ENCODE results near the gene SNORC.

The SNORC gene

DNA sequence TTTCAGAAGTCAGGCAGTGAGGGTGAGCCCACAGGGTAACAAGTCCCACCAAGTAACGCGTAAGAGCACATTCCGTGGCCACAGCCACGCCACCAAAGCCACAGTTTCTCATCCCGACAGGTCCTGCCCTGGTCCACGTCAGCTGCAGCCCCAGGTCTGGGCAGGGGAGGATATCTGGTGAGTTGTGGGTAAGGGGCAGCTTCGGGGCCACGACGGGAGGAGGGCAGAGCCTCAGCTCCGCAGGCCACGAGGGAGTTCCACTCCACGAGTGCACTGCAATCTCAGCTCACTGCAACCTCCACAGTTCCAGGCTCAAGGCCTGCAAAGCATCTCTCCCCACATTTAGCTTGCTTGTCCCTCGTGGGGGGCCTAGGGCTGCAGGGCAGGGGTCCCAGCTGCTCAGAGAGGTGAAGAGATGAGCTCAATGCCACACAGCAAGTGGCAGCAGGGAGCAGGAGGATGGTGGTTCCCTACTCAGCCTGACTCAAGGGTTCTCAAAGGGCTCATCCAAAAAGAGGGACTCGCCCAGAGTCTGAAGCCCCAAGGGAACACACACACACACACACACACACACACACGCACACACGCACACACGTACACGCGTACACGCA, 12.5 kb downstream of the SNORC start:
- no peak for DNase-seq (ENCODE audit: low spot score)

DNA sequence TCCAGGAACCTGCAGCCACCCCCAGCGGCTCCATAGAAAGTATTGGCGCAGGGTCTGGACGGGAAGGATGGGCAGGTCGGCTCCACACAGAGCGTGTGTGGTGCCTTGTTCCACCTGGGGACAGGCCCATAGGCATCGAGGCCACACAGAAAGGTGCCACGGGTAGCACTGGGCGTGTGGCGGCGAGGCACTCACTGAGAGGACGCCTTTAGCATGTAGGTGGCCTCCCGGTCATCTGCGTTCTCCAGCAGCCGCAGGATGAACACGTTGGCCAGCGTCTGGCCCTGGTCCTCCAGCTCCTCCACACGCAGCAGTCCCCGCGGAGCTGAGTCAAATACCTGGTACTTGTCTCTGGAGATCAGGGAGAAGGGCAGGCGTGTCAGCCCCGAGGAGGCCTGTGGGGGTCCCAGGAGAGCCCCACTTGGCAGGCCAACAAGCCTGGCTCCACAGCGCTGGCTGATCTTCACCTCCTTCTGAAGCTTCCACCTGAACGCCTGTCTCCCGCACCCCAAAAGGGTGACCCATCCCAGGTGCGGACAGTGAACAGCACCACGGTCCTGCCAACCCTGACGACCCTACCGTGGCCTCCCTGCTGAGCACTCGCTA, 13.2 kb downstream of the SNORC start:
- DNase-seq (ENCODE audit: low spot score): no peak

DNA sequence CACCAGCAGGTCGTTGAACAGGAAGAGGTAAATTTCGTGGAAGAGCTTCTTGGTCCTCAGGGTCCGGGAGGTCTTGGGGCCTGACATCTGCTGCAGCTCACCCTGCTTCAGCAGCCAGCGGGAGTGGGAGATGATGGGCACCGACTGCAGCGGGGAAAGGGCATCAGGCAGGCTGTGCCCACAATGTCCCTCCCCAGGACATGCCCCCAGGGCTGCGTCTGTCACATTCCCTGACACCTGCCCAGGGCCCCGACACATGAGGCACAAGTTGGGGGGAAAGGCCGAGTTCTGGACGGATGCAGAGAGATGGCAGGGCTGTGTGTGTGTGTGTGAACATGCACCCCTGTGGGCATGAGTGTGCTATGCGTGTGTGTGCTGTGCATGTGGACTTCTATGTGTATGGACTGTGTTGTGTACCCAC, 13.9 kb downstream of the SNORC start:
- DNase-seq (ENCODE audit: low spot score): no peak

DNA sequence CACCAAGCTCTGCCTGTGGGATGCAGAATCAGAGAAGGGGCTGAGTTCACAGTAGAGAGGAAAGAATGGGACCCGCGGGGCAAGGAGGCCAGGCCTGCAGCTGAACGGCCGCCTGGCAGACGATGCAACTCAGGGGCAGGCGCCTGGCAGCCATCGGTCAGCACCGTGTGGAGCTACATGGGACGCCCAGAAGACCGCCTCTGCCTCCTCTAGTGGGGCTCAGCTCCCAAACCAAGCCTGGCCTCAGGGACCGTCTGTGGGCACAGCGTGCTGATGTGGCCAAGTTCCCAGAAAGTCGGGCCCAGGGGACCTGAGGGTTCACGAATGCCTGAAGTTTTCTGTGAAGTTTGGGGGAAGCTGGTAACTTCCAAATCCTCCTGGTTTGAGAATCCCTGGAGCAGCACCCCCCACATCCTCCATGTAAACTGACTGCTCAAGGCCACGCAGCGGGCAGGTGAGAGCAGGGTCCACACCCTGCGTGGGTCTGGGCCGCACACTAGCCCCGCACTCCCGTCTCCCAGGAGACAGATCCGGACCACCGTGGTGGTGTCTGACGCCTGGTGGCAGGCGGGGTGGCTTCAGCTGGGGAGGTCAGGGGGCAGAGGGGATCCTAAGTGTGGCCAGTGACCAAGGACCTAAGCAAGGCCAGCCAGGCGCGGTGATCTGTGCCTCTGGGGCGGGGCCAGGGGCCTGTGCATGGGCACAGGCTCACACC, 14.6 kb downstream of the SNORC start:
- no peak for DNase-seq (ENCODE audit: low spot score)

DNA sequence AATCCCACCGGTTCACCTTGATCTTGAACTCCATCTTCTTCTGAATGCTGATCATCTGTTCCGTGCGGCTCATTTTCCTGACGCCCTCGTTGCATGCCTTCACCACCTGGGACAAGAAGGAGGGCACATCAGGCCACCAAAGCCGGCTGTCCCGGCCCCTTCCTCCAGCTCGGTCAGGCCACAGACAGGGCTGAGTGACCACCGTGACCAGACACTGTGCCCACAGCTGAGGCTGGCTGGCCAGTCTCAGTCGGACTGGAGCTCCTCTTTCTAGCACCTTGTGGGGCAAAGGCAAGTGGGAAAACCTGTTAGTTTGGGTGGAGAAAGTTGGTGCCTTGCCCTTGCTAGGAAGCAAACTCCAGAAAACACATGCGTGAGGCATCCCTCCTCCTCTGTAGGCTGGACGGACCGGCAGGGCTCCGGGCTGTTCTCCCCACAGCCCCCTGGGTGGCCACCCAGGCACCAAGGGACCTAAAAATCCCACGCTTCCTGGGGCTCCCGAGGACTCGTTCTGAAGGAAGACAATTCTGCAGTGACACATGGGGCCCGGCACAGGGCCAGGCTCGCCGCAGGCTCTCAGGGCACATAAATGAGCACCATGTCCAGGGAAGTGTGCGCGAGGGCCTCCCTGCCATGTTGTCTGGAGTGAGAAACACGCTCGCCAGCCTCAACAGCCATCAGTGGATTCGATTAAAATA, 15.3 kb downstream of the SNORC start:
- no peak for DNase-seq (ENCODE audit: low spot score)

DNA sequence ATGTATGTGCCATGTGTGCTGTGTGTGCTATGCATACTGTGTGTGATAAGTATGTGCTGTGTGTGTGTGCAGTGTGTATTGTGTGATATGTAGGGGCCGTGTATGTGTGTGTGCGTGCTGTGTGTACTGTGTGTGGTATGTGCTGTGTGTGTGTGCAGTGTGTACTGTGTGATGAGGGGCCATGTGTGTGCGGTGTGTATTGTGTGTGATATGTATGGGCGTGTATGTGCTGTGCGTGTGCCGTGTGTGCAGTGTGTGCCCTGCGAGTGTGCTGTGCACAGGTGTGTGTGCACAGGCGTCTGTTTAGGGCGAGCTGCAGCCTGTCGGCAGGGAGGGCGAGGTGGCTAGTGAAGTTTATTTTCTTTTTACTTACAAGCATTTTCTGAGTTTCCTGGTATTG, 16.1 kb downstream of the SNORC start:
- no peak for DNase-seq (ENCODE audit: low spot score)

DNA sequence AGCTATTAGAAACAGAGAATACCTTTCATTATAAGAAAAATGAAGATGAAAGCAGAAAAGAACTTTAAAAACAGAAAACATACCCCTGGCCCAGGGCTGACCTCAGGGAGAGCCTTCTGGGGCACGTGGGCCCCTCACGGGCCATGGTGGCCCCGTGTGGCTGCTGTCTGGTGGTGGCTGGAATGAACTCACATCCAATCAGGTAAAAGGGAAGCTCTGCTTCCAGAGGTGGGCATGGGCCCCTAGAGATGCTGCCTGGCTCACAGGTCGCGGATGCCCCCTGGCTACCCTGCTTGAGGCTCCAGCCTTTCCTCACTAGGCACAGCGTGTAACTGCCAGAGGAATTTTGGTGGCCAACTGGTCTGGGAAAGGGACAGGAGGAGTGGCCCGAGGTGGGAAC, 16.6 kb downstream of the SNORC start:
- DNase-seq (ENCODE audit: low spot score): no peak

DNA sequence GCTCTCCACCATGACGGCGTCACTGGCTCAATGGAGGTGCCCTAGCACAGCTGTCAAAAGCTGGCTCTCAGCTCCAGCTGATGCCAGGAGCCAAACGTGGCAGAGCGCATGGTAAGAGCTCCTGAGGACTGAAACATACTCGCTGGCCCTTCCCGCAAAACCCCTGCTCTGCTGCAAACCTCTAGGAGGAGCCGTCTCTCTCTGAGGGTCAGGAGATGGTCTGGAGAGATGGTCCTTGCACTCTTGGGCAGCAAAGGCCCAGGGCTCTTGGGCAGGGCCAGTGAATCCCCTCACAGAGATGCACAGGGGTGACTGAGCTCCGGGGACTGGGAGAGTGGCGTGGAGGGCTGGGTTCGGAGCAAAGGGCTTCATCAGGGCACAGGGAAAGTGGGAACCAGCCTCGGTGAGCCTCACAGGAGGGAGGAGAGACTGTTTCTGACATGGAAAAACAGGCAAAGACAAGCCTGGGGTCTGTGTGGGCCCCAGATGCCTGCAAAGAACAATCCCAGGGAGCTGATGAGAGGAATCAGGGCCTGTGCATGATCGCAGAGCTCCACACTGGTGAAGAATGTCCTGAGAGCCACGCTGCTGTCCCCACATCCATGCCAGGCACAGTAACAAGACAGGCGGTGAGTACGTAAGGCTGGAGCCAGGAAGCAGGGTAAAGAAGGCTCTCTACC, 17.2 kb downstream of the SNORC start:
- no peak for DNase-seq (ENCODE audit: low spot score)

DNA sequence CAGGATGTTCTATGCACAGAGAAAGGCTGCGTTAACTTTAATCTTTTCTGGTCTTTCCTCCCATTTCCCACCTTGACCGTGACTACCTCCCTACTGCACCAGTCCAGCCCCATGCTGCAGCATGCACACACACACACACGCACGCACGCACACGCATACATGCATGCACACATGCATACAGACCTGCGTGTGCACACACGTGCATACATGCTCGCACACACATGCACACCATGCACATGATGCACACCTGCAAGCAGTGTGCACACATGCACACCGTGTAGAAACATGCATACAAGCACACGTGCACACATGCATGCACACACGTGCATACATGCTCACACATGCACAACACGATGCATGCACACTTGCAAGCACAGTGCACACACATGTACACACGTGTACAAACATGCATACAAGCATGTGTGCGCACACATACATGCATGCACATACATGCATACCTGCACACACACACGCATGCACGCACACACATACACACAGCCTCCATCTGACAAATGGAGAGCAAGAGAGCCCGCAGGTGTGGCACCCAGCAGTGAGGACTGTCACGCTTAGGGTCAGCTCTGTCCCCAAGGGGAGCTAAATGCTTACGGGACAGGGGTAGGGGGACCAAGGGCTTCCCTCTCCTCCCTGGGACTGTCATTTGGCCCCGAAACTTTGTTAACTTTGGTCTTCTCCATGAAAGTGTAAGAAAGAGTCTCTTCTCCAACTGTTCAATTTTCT, 18.2 kb downstream of the SNORC start:
- no peak for DNase-seq (ENCODE audit: low spot score)

DNA sequence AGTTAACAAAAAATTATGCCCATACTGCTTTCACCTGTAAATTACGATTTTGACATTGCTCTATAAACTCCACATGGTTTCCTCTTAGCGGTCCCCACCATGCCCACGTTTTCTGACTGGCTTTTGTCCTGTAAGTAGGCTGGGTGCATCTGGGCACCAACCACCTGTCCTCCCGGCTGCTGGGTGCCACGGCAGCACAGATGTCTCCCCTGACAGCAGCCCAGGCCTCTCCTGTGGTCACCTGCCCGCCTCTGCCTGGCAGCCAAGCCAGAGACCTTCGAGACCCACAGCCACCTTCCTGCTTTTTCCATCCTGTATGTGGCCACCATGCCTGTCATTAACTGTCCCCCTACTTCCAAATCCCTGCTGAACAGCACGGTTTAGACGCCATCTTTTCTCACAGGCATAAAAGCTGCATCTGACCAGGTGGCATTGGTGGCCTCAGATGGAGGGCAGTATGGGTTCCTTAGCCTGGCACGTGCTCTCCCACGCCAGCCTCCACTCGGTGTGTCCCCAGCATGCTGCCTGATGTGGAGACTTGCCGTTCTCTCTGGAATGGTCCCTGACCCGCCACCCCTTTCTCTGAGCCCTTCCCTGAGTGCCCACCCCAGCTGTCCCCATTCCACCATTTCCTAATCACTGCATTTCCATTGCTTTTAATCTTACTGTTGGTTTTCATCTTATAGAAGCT, 18.9 kb downstream of the SNORC start:
- no peak for DNase-seq (ENCODE audit: low spot score)

DNA sequence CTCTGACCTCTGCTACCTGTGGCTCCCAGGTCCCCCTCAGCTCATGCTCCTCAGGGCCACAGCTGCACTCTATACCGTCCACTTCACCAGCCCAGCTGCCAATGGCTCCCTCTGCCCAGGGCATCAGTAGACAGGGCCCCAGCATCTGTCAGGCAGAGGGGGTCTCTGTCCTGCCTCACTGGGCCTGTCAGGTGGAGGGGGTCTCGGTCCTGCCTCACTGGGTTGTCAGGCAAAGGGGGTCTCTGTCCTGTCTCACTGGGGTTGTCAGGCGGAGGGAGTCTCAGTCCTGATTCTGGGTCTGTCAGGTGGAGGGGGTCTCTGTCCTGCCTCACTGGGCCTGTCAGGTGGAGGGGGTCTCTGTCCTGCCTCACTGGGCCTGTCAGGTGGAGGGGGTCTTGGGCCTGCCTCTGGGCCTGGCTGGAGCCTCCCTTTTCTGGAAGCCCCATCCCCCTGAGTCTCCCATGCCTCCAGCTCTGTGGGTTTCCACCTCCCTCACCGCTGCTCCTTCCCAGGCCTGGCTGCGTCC, 19.9 kb downstream of the SNORC start:
- no peak for DNase-seq (ENCODE audit: low spot score)

DNA sequence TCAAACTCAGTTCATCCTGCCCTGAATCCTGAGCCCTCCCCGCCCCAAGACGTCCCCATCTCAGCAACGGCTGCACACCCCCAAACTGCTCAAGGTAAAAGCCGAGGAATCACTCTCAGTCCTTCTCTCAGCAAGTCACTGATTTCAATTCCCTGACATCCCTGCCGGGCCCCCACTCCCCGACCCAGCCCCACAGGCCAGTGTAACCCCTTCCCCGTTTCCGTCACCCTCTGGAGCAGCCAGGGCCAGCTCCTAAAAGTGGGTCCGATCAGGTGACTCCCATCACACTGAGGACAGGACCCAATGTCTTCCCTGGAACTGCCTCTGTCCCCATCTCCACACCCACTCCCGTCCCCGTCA, 20.5 kb downstream of the SNORC start:
- DNase-seq (ENCODE audit: low spot score): no peak

DNA sequence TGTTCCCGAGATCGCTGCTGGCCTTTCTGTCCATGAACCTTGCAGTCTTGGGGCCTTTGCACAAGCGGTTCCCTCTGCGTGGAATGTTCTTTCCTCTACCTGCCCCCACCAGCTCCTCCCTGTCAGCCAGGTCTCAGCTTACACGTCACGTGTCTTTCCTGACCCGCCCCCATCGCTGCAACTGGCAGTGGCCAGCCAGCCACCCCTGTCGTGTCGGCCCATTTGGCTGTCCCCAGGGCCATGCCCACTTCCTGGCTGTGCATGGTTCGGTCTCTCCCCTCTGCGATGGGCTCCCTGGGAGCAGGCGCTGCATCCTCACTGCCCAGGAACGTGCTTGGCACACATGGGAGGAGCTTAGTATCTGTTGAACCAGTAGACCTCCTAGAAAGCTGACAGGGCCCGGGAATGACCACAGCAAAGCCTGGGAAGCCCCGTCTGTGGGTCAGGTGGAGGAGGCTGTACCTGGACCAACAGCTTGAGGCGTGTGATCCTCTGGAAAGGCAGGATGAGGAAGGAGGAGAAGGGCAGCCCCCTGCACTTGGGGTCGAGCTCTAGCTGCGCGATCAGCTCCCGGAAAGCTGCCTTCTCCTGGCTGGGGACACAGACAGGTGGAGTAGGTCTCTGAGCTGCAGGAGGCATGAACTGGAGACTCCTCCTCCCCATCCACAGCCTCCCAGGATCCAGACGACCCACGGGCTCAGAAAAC, 21.0 kb downstream of the SNORC start:
- no peak for DNase-seq (ENCODE audit: low spot score)

DNA sequence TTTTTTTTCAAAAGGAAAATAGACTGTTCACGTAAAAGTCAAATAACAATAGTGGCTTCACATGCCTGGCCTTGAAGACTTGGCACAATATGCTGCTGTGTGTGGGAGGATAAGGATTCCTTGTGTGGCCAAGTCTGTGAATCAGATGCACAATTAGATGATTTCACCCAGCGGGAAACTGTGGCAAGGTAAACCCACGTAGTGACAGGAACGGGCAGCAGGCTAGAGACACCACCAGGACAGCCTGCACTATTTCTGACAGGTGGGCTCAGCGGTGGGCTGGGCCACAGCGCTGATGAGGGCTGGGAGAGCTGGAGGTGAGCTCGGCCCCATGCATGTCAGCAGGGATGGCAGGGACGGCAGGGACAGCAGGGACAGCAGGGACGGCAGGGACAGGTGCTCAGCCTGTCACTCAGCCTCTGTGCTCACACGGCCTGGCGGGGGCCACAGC, 21.6 kb downstream of the SNORC start:
- DNase-seq (ENCODE audit: low spot score): no peak

DNA sequence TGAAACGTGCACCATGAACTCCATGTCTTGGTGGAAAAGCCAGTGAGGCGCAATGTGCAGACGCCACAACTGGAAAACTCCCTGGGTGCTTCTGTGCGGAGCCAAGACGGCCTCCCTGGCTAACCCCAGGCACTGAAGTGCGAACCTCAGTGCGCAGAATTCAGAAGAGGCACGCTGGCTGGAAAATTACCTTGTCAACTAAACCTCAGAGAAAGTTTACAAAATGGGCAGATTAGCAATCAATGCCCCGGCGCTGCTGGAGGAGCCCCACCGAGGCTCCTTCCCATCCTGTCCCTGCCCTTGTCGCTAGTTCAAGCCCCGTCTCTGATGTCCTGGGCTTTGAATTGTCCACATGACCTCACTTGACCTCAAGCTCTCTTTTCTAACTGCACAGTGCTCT, 22.2 kb downstream of the SNORC start:
- DNase-seq (ENCODE audit: low spot score): no peak

DNA sequence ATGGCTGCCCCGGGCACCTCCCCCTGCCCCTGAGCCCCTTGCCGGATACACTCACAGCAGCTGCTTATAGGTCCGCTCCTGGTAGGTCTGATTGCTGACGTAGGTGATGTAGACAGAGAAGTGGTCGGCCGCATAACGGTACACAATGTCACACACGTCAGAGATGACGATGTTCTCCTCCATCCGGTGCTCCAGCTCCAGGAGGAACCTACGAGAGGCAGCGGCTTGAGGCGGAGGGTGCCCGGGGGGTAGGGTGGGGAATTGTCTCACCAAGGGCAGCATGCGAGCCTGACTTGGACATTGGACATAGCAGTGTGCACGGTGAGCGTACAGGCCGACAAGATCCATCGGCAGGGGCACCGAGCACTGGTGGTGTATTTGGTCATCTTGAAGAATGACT, 22.8 kb downstream of the SNORC start:
- no peak for DNase-seq (ENCODE audit: low spot score)

DNA sequence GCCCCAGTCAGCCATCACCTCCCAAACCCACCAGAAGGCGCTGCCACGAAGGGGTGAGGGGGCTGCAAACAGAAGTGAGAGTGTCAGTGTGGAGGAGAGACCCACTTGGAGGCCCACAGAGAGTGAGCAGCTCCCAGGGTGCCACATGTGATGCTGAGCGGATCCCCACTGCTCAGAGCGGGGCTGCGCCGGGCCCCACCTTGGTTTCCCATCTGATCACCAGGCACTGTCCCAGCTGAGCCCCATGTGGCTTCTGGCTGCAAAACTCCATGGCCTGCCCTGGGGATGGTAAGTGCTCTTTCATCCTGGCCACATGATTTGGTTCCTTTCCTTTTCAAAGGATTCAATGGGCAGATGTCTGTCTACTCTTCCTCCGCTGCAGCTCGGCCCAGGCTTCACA, 23.8 kb downstream of the SNORC start:
- no peak for DNase-seq (ENCODE audit: low spot score)

DNA sequence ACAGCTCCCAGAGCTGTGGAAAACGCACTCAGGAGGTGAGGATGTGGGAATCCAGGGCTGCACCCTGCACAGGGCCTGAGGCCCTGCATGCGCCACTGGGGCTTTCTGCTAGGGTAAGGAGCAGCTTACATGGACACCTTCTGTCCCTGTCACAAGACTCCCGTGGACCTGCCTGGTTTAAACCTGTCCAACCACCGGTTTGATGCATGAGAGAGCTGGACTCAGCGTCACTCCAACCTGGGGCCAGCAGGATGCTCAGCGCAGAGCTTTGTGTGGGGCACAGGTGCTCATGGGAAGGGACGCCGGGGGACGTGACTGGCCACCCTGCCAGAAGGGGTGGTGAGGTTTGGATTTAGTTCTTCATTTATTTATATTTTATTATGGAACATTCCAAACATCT, 24.2 kb downstream of the SNORC start:
- DNase-seq (ENCODE audit: low spot score): no peak

DNA sequence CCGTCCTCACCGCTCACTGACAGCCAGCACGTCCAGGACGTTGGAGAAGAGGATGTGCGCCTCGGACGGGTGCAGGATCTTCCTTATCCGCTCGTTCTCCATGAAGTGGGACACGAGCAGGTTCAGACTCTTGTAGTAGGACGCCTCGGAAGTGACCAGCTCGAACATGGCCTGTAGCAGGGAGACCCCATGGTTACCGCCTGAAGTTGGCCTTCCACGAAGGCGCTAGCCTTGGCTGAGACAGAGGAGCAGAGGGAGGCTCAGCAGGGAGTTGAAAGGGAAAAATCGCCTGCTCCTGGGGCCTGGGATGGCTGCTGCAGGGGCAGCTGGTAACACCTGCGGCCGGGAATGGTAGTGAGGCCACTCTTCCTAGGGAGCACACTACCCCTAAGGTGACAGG, 24.7 kb downstream of the SNORC start:
- no peak for DNase-seq (ENCODE audit: low spot score)

DNA sequence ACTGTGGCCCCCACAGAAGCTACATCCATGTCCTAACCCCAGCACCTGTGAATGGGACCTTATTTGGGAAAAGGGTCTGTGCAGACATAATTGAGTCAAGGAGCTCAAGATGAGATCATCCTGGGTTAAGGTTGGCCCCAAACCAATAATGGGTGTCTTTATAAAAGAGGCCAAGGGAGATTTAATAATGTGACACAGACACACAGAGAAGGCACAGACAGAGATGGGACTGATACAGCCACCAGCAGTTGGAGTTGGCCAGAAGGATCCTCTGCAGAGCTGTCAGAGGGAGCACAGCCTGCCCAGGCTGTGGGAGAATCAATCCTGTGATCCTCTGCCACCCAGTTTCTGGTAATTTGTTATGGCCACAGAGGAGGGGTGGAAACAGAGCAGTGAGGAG, 26.0 kb downstream of the SNORC start:
- no peak for DNase-seq (ENCODE audit: low spot score)

Data from LoVo (cell line).